CD14-positive monocyte (primary cell): ENCODE results near the gene YKT6. TPM values are rescaled to one million over a fixed set of nuclear protein-coding genes. Genes with fewer than 3 reads are reported as not detected.

Experiments used
- DNase-seq, 3 donors: peaks; one replicate each; pipeline ENCODE4 v3.0.0-alpha.2; 2011 to 2022
- H2AFZ ChIP-seq: 2 replicates; pipeline ENCODE4 v1.6.0; 2012; ENCODE audit warnings: mild to moderate bottlenecking, low read depth, low read length, inconsistent platforms; ENCODE audit not compliant: insufficient read depth, poor library complexity, severe bottlenecking
- H3K27ac ChIP-seq, 2 donors: 1 replicate in 1 of 2; 2 replicates in 1 of 2; pipeline ENCODE4 v1.5.1; 2012 to 2013; ENCODE audit warnings: low read length in 2 of 2, control low read depth in 1 of 2, inconsistent platforms in 1 of 2, low read depth in 1 of 2, mild to moderate bottlenecking in 1 of 2
- H3K27me3 ChIP-seq, 2 donors: one replicate each; pipeline versions ENCODE4 v1.6.0 to v1.6.1; 2011 to 2013; ENCODE audit warnings: low read length in 2 of 2; ENCODE audit not compliant: control insufficient read depth in 2 of 2, insufficient read depth in 2 of 2
- H3K36me3 ChIP-seq, 2 donors: replicated peaks in 1 of 2; 1 replicate in 1 of 2; 2 replicates in 1 of 2; pipeline versions ENCODE4 v1.5.1 to v1.6.1; 2012 to 2013; ENCODE audit warnings: low read length in 2 of 2, control low read depth in 1 of 2, inconsistent platforms in 1 of 2, mild to moderate bottlenecking in 1 of 2; ENCODE audit not compliant: insufficient read depth in 2 of 2, control insufficient read depth in 1 of 2
- H3K4me1 ChIP-seq, 2 donors: 1 replicate in 1 of 2; 2 replicates in 1 of 2; pipeline versions ENCODE4 v1.5.1 to v1.6.1; 2012 to 2013; ENCODE audit warnings: low read length in 2 of 2, control low read depth in 1 of 2, inconsistent platforms in 1 of 2, mild to moderate bottlenecking in 1 of 2, moderate library complexity in 1 of 2; ENCODE audit not compliant: insufficient read depth in 2 of 2, control insufficient read depth in 1 of 2
- H3K4me2 ChIP-seq: replicated peaks from 2 replicates; pipeline ENCODE3; 2012; ENCODE audit warnings: low read length, moderate library complexity, mild to moderate bottlenecking; ENCODE audit not compliant: poor library complexity, severe bottlenecking; ENCODE audit errors: extremely low read depth
- H3K4me3 ChIP-seq, 3 experiments: fragments of 200-600 bp in 1 of 3; sonication (generic) in 1 of 3; replicated peaks in 1 of 3; 1 replicate in 2 of 3; 2 replicates in 1 of 3; pipeline ENCODE4 v1.5.1; 2011 to 2013; ENCODE audit warnings: low read length in 3 of 3, mild to moderate bottlenecking in 3 of 3, control low read depth in 2 of 3, low read depth in 2 of 3, inconsistent platforms in 1 of 3, moderate library complexity in 1 of 3
- H3K79me2 ChIP-seq: 2 replicates; pipeline ENCODE4 v1.6.0; 2012; ENCODE audit warnings: mild to moderate bottlenecking, control low read depth, inconsistent platforms, low read length, moderate library complexity; ENCODE audit not compliant: insufficient read depth
- H3K9ac ChIP-seq: 2 replicates; pipeline ENCODE4 v1.6.0; 2017; ENCODE audit warnings: low read length, mild to moderate bottlenecking; ENCODE audit not compliant: insufficient read depth, poor library complexity, severe bottlenecking
- H3K9me3 ChIP-seq, 2 donors: replicated peaks in 1 of 2; 1 replicate in 1 of 2; 2 replicates in 1 of 2; pipeline versions ENCODE4 v1.5.1 to v1.6.1; 2012 to 2013; ENCODE audit warnings: low read length in 2 of 2, control low read depth in 1 of 2; ENCODE audit not compliant: control insufficient read depth in 1 of 2, insufficient read depth in 1 of 2
- H4K20me1 ChIP-seq: 2 replicates; pipeline ENCODE4 v1.6.0; 2012; ENCODE audit warnings: mild to moderate bottlenecking, low read length, control low read depth, moderate library complexity; ENCODE audit not compliant: insufficient read depth
- H3K27ac Mint-ChIP-seq, 7 donors: one replicate each; pipeline ENCODE4 v1.8.0; 2020; ENCODE audit warnings: mild to moderate bottlenecking in 7 of 7, mixed read lengths in 7 of 7, moderate library complexity in 6 of 7, inconsistent platforms in 2 of 7
- H3K27me3 Mint-ChIP-seq, 3 donors: one replicate each; pipeline ENCODE4 v1.8.0; 2021 to 2022; ENCODE audit warnings: low read depth in 3 of 3, mild to moderate bottlenecking in 3 of 3, mixed read lengths in 3 of 3, moderate library complexity in 3 of 3, inconsistent platforms in 1 of 3
- H3K36me3 Mint-ChIP-seq, 2 donors: one replicate each; pipeline ENCODE4 v1.8.0; 2020; ENCODE audit warnings: mixed read lengths in 2 of 2, inconsistent platforms in 1 of 2, mild to moderate bottlenecking in 1 of 2
- H3K4me1 Mint-ChIP-seq: one replicate; pipeline ENCODE4 v1.8.0; 2020; ENCODE audit warnings: mild to moderate bottlenecking, mixed read lengths
- H3K4me3 Mint-ChIP-seq, 2 donors: one replicate each; pipeline ENCODE4 v1.8.0; 2020; ENCODE audit warnings: mild to moderate bottlenecking in 2 of 2, mixed read lengths in 2 of 2, moderate library complexity in 1 of 2
- H3K9me3 Mint-ChIP-seq, 7 donors: one replicate each; pipeline ENCODE4 v1.8.0; 2020 to 2022; ENCODE audit warnings: mixed read lengths in 7 of 7, mild to moderate bottlenecking in 6 of 7, moderate library complexity in 6 of 7, inconsistent platforms in 2 of 7
- CTCF ChIP-seq: fragments of 200-600 bp; IDR thresholded peaks from one replicate; pipeline ENCODE4 v1.8.0; 2022; ENCODE audit warnings: antibody characterized with exemption, mild to moderate bottlenecking
- WGBS: methylation state at CpG from one replicate; pipeline ENCODE4 v1.1.5; 2013; ENCODE audit warnings: missing lambda C conversion rate; ENCODE audit not compliant: insufficient coverage; 5-methylcytosine and 5-hydroxymethylcytosine counted together
- intact Hi-C, 2 donors: fragments of 100-400 bp; cut with micrococcal nuclease; formaldehyde crosslinking; loops; one replicate each; pipeline versions ENCODE4 v1.15.0 to v1.15.1; 2023
- polyA plus RNA-seq, 3 donors: library from polyadenylated mRNA; depleted of rRNA in 1 of 3; unstranded in 2 of 3; stranded (reverse) in 1 of 3; fragments of 300-500 nt in 2 of 3; fragments of >200 nt in 1 of 3; fragmentation: Illumina TruSeq in 2 of 3; gene quantifications; 1 replicate in 2 of 3; 2 replicates in 1 of 3; pipeline ENCODE4 v1.2.3, GENCODE V29; 2012 to 2021

The YKT6 gene
- polyA plus RNA-seq, 3 donors: 26.4 to 45.7 (median 35.2) TPM

- no peaks in the 10 kb centered on the region for H3K36me3 ChIP-seq
- H3K27me3 Mint-ChIP-seq: peaks cover 5 to 8% (median 6%) of the 10 kb centered on the region in 3 donors
- no peak overlapping the region for H3K4me3 ChIP-seq
- H3K79me2 ChIP-seq: no peaks in the 10 kb centered on the region
- no peak for DNase-seq
- TF ChIP-seq CTCF: no peak
- H3K4me2 ChIP-seq: no peak overlapping the region
- H3K4me1 Mint-ChIP-seq: no peaks in the 10 kb centered on the region
- H3K36me3 Mint-ChIP-seq: no peaks in the 10 kb centered on the region
- H3K27ac Mint-ChIP-seq: no peak overlapping the region
- H3K4me3 Mint-ChIP-seq: no peak overlapping the region
- no peaks in the 10 kb centered on the region for H3K27me3 ChIP-seq
- no peak overlapping the region for H2AFZ ChIP-seq
- peaks cover 5 to 17% (median 13%) of the 10 kb centered on the region in 7 donors for H3K9me3 Mint-ChIP-seq
- intact Hi-C loops: no loop called here
- no peaks in the 10 kb centered on the region for H3K4me1 ChIP-seq
- H4K20me1 ChIP-seq: no peaks in the 10 kb centered on the region
- H3K27ac ChIP-seq: no peak overlapping the region
- no peak overlapping the region for H3K9ac ChIP-seq
- no CpG with 5 or more reads among the region's 5 CpGs for WGBS
- H3K9me3 ChIP-seq: peaks cover 11 to 13% of the 10 kb centered on the region in 2 donors
Measured at GRCh38 chr7:44185729-44186128, 15.0 kb upstream of the YKT6 start.

GRCh38 chr7:44186736-44187135, 14.0 kb upstream of the YKT6 start:
- intact Hi-C loops: no loop called here
- Histone ChIP-seq H3K4me2 (no peak overlapping the region), H3K79me2 (no peaks in the 10 kb centered on the region), H3K9ac (no peak overlapping the region), H3K4me1 (no peaks in the 10 kb centered on the region), H3K36me3 (no peaks in the 10 kb centered on the region), H2AFZ (no peak overlapping the region), H3K27me3 (no peaks in the 10 kb centered on the region), H3K27ac (no peak overlapping the region), H3K4me3 (no peak overlapping the region), H3K9me3 (peaks cover 11 to 13% of the 10 kb centered on the region in 2 donors), H4K20me1 (no peaks in the 10 kb centered on the region)
- no peak for TF ChIP-seq CTCF
- no peak overlapping the region for H3K27ac Mint-ChIP-seq
- peaks cover 5 to 17% (median 12%) of the 10 kb centered on the region in 7 donors for H3K9me3 Mint-ChIP-seq
- H3K4me1 Mint-ChIP-seq: no peaks in the 10 kb centered on the region
- peaks cover 6 to 8% (median 7%) of the 10 kb centered on the region in 3 donors for H3K27me3 Mint-ChIP-seq
- 58% methylated on average over 2 of the region's 5 CpGs for WGBS
- H3K36me3 Mint-ChIP-seq: no peaks in the 10 kb centered on the region
- no peak for DNase-seq
- no peak overlapping the region for H3K4me3 Mint-ChIP-seq
